GM23248 (cell line): ENCODE results near the gene SND1.

Experiments used
- EZH2 ChIP-seq: fragments of 200-600 bp; sonication (generic); IDR thresholded peaks from 2 replicates; pipeline ENCODE4 v1.6.1; 2018; ENCODE audit warnings: antibody characterized with exemption, mild to moderate bottlenecking; ENCODE audit not compliant: insufficient read depth, poor library complexity, severe bottlenecking
- EZH2phosphoT487 ChIP-seq: fragments of 200-600 bp; sonication (generic); IDR thresholded peaks from 2 replicates; pipeline ENCODE4 v1.6.1; 2018; ENCODE audit warnings: antibody characterized with exemption, moderate library complexity, mild to moderate bottlenecking, low read depth; ENCODE audit not compliant: insufficient read depth

DNA sequence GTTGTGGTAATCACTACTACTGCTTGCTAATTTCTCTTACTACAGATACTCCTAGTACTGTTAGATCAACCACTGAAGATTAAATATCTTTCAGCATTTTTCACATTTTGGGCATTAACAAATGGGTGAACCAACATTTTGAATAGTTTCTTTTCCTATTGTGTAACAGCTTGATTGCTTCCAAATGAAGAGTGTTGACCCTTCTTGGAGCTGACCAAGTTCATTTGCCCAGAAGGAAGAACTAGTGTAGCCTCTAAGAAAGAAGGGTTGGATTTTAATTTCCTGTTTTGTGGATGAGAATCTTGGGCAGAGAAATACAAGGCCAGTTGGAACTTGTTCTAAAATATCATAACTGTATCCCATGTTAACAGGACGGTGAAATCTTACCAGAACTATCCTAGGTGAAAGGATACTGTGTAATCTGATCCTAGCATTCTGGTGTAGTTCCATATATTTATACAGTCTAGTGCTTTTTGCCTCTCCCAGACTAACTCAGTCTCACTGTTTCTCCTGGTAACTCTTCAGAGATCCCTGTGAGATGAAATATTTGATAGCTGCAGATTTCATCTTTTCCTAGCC, 37.3 kb downstream of the SND1 start:
- TF ChIP-seq EZH2phosphoT487: no peak
- no peak for TF ChIP-seq EZH2
